ENCODE results near the gene ALG9. TPM values are rescaled to one million over a fixed set of nuclear protein-coding genes. Genes with fewer than 3 reads are reported as not detected.
"Not testable (repeated sequence)": the region's sequence is repeated elsewhere in the genome, so short reads cannot be mapped to it uniquely, and the experiment has no call there.

The ALG9 gene
- total and polyA plus RNA-seq, 3 experiments from 2014 or later = 16.7 to 38.0 (median 37.4) TPM

DNA sequence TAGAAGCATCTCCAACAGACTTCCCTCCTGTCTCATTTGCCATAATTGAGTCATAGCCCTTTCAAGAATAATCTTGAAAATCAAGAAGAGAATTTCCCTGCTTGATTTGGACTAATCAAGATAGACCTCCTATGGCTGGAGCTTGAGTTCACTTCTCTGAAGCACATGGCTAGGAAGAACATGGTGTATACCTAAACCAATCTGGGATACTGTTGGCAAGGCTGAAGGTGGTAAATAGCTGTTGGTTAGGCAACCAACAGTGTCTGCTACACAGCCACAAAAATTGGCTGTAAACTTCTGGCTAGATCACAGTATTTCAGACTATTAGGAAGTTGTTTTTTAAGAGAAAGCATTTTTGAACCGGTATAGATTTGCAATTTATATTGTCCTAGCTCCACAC is 35.3 kb upstream of the ALG9 start:
- ChIA-PET CTCF (no interaction called here), POLR2A (no interaction called here)
- Histone ChIP-seq H3K4me3 (ENCODE audit: low read length) (no peak overlapping the region), H3K36me3 (ENCODE audit: insufficient read depth, low read length) (no peaks in the 10 kb centered on the region), H3K27ac (ENCODE audit: low read depth, low read length) (no peak overlapping the region), H3K27me3 (ENCODE audit: insufficient read depth, low read length, poor library complexity, severe bottlenecking) (peaks cover under 1% of the 10 kb centered on the region), H3K4me1 (ENCODE audit: insufficient read depth, low read length) (no peaks in the 10 kb centered on the region), H3K9me3 (ENCODE audit: low read length) (no peaks in the 10 kb centered on the region)
- Mint-ChIP-seq H3K4me3 (no peak overlapping the region), H3K27ac (no peak overlapping the region), H3K36me3 (peaks cover 0 to 17% (median 5%) of the 10 kb centered on the region in 3 donors), H3K9me3 (peaks cover 0 to 5% (median 0%) of the 10 kb centered on the region in 5 donors), H3K4me1 (no peaks in the 10 kb centered on the region), H3K27me3 (peaks cover 22 to 32% of the 10 kb centered on the region in 2 donors)
- DNase-seq = no peak

DNA sequence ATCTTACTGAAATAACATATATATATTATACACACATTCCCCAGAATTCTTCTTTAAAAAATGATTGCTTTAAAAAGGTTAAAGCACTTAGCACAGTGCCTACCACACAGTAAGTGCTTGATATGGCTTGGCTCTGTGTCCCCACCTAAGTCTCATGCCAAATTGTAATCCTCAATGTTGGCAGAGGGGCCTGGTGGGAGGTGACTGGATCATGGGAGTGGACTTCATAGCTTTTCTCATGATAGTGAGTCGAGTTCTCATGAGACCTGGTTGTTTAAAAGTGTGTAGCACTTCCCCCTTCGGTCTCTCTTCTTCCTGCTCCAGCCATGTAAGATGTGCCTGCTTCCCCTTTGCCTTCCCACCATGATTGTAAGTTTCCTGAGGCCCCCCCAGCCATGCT is 34.0 kb upstream of the ALG9 start:
- H3K27me3 ChIP-seq (ENCODE audit: insufficient read depth, low read length, poor library complexity, severe bottlenecking) = no peaks in the 10 kb centered on the region
- no peak overlapping the region for H3K4me3 Mint-ChIP-seq
- CTCF ChIA-PET = interaction anchor here (0.6 kb wide), 1 partner anchor 1289 kb away, joined by 3 read pairs; no protein-coding TSS in a partner anchor
- H3K27ac Mint-ChIP-seq = no peak overlapping the region
- H3K9me3 Mint-ChIP-seq = peaks cover 0 to 5% (median 0%) of the 10 kb centered on the region in 5 donors
- H3K27me3 Mint-ChIP-seq = peaks cover 13 to 29% of the 10 kb centered on the region in 2 donors
- no peak overlapping the region for H3K27ac ChIP-seq (ENCODE audit: low read depth, low read length)
- H3K9me3 ChIP-seq (ENCODE audit: low read length) = no peaks in the 10 kb centered on the region
- no peaks in the 10 kb centered on the region for H3K36me3 ChIP-seq (ENCODE audit: insufficient read depth, low read length)
- no peak overlapping the region for H3K4me3 ChIP-seq (ENCODE audit: low read length)
- peaks cover 0 to 17% (median 5%) of the 10 kb centered on the region in 3 donors for H3K36me3 Mint-ChIP-seq
- H3K4me1 Mint-ChIP-seq = no peaks in the 10 kb centered on the region
- POLR2A ChIA-PET = no interaction called here
- DNase-seq = no peak
- H3K4me1 ChIP-seq (ENCODE audit: insufficient read depth, low read length) = no peaks in the 10 kb centered on the region

DNA sequence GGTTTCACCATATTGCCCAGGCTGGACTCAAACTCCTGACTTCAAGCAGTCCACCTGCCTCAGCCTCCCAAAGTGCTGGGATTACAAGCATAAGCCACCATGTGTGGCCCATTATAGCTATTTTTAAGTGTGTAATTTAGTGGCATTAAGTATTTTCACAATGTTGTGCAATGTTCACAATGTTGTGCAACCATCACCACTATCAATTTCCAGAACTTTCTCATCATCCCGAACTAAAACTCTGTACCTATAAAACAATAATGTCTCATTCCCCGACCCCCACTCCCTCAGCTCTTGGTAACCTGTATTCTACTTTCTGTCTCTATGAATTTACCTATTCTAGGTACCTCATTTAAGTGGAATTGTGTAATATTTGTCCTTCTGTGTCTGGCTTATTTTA is 15.5 kb upstream of the ALG9 start:
- Histone ChIP-seq H3K27ac (ENCODE audit: low read depth, low read length) (no peak overlapping the region), H3K9me3 (ENCODE audit: low read length) (no peaks in the 10 kb centered on the region), H3K27me3 (ENCODE audit: insufficient read depth, low read length, poor library complexity, severe bottlenecking) (no peaks in the 10 kb centered on the region), H3K36me3 (ENCODE audit: insufficient read depth, low read length) (no peaks in the 10 kb centered on the region), H3K4me1 (ENCODE audit: insufficient read depth, low read length) (no peaks in the 10 kb centered on the region), H3K4me3 (ENCODE audit: low read length) (no peak overlapping the region)
- POLR2A ChIA-PET = interaction anchor here (0.6 kb wide), 1 partner anchor 12 kb away, joined by 6 read pairs; no protein-coding TSS in a partner anchor
- Mint-ChIP-seq H3K27me3 (no peaks in the 10 kb centered on the region), H3K4me3 (no peak overlapping the region), H3K9me3 (no peaks in the 10 kb centered on the region), H3K27ac (no peak overlapping the region), H3K36me3 (peaks cover 3 to 17% (median 5%) of the 10 kb centered on the region in 3 donors), H3K4me1 (no peaks in the 10 kb centered on the region)
- CTCF ChIA-PET = no interaction called here
- no peak for DNase-seq

DNA sequence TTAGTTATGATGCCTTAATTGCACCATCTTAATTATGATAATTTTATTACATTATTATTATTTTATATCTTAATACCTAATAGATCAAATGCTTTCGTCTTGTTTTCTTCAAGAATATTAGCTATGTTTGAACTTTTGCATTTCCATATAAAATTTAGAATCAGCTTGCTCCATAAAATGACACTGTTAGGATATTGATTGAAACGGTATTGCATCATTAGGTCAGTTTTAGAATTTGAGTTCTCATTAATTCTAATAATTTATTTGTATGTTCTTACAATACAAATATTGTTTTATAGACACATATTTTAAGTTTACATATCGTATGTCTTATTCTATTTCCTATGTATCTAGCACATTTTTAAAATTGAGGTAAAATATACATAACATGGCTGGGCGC is 14.7 kb upstream of the ALG9 start:
- no peak overlapping the region for H3K27ac ChIP-seq (ENCODE audit: low read depth, low read length)
- ChIA-PET POLR2A (no interaction called here), CTCF (no interaction called here)
- Mint-ChIP-seq H3K27me3 (no peaks in the 10 kb centered on the region), H3K27ac (no peak overlapping the region), H3K4me3 (no peak overlapping the region), H3K36me3 (peaks cover 3 to 17% (median 8%) of the 10 kb centered on the region in 3 donors), H3K9me3 (no peaks in the 10 kb centered on the region), H3K4me1 (no peaks in the 10 kb centered on the region)
- H3K4me1 ChIP-seq (ENCODE audit: insufficient read depth, low read length) = no peaks in the 10 kb centered on the region
- DNase-seq = no peak
- no peaks in the 10 kb centered on the region for H3K9me3 ChIP-seq (ENCODE audit: low read length)
- no peak overlapping the region for H3K4me3 ChIP-seq (ENCODE audit: low read length)
- no peaks in the 10 kb centered on the region for H3K27me3 ChIP-seq (ENCODE audit: insufficient read depth, low read length, poor library complexity, severe bottlenecking)
- no peaks in the 10 kb centered on the region for H3K36me3 ChIP-seq (ENCODE audit: insufficient read depth, low read length)

DNA sequence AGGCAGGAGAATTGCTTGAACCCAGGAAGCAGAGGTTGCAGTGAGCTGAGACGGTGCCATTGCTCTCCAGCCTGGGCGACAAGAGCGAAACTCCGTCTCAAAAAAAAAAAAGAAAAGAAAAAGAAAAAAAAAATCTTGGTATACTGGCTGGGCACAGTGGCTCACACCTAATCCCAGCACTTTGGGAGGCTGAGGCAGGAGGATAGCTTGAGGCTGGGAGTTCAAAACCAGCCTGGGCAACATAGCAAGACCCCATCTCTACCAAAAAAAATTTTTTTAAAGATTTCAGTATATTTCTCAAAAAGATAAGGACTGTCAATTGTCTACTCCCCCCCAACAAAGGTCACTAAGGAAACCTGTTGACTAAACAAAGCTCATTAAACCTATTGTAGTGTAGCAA is 13.7 kb upstream of the ALG9 start:
- H3K9me3 ChIP-seq (ENCODE audit: low read length); H3K4me3 ChIP-seq (ENCODE audit: low read length); H3K27me3 ChIP-seq (ENCODE audit: insufficient read depth, low read length, poor library complexity, severe bottlenecking); H3K27ac Mint-ChIP-seq; CTCF ChIA-PET; H3K4me1 Mint-ChIP-seq; POLR2A ChIA-PET; H3K4me3 Mint-ChIP-seq; H3K9me3 Mint-ChIP-seq; H3K27me3 Mint-ChIP-seq; H3K27ac ChIP-seq (ENCODE audit: low read depth, low read length); DNase-seq; H3K4me1 ChIP-seq (ENCODE audit: insufficient read depth, low read length); H3K36me3 ChIP-seq (ENCODE audit: insufficient read depth, low read length): not testable (repeated sequence)
- peaks cover 3 to 17% (median 8%) of the 10 kb centered on the region in 3 donors for H3K36me3 Mint-ChIP-seq

DNA sequence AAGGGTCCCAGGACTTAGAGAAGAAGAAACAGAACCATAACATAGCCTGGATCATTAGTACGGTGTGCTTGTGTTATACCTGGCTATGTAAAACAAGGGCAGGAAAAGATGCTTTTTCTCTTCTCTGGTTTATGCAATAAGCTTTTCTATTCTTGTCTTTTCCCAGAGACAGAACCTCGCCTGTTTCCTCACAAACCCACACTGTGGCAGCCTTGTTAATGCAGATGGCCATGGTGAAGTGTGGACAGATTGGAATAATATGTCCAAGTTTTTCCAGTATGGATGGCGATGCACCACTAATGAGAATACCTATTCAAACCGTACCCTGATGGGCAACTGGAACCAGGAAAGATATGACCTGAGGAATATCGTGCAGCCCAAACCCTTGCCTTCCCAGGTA is 10.8 kb upstream of the ALG9 start:
- no peak for DNase-seq
- no peak overlapping the region for H3K4me3 Mint-ChIP-seq
- H3K36me3 ChIP-seq (ENCODE audit: insufficient read depth, low read length) = no peaks in the 10 kb centered on the region
- ChIA-PET CTCF (interaction anchor here (0.6 to 1.8 kb wide), 4 partner anchors 17 to 100 kb away, joined by 3 to 7 read pairs (median 4); no protein-coding TSS in a partner anchor), POLR2A (interaction anchor here (1.4 kb wide), 2 partner anchors 11 to 45 kb away, joined by 3 to 5 read pairs; partner anchors contain the start of gene ALG9)
- H3K9me3 ChIP-seq (ENCODE audit: low read length) = no peaks in the 10 kb centered on the region
- H3K4me1 Mint-ChIP-seq = peaks cover 15 to 28% (median 17%) of the 10 kb centered on the region in 3 donors
- peaks cover 7 to 30% (median 8%) of the 10 kb centered on the region in 3 donors for H3K36me3 Mint-ChIP-seq
- H3K4me1 ChIP-seq (ENCODE audit: insufficient read depth, low read length) = peaks cover 18% of the 10 kb centered on the region
- no peak overlapping the region for H3K27ac ChIP-seq (ENCODE audit: low read depth, low read length)
- no peaks in the 10 kb centered on the region for H3K9me3 Mint-ChIP-seq
- no peaks in the 10 kb centered on the region for H3K27me3 ChIP-seq (ENCODE audit: insufficient read depth, low read length, poor library complexity, severe bottlenecking)
- H3K27ac Mint-ChIP-seq = no peak overlapping the region
- no peak overlapping the region for H3K4me3 ChIP-seq (ENCODE audit: low read length)
- no peaks in the 10 kb centered on the region for H3K27me3 Mint-ChIP-seq

DNA sequence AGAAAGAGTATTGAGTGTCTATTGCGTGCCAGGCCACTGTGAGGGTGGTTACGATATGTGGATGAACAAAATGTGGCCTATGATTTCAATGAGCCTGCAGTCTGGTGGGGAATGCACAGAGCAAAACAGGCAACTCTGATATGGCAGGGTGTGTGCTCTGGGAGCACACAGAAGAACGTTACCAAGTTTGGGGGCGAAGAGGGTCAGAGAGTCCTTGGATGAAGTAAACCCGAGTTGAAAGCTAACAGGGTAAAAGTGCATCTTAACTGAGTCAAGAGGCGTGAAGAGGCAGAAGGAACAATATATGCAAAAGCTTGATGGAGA is 8.2 kb upstream of the ALG9 start:
- H3K36me3 Mint-ChIP-seq = peaks cover 7 to 49% (median 11%) of the 10 kb centered on the region in 3 donors
- H3K9me3 ChIP-seq (ENCODE audit: low read length) = no peaks in the 10 kb centered on the region
- ChIA-PET CTCF (interaction anchor here (1.6 kb wide), 1 partner anchor 9 kb away, joined by 5 read pairs; the partner anchor contains the start of gene ALG9), POLR2A (interaction anchor here (1.4 to 1.5 kb wide), 2 partner anchors 8 to 47 kb away, joined by 7 to 11 read pairs; partner anchors contain the start of gene ALG9)
- H3K4me3 ChIP-seq (ENCODE audit: low read length) = peak overlapping the region; percentile 84
- H3K9me3 Mint-ChIP-seq = no peaks in the 10 kb centered on the region
- no peaks in the 10 kb centered on the region for H3K27me3 Mint-ChIP-seq
- H3K36me3 ChIP-seq (ENCODE audit: insufficient read depth, low read length) = no peaks in the 10 kb centered on the region
- no peaks in the 10 kb centered on the region for H3K27me3 ChIP-seq (ENCODE audit: insufficient read depth, low read length, poor library complexity, severe bottlenecking)
- no peak for DNase-seq
- H3K4me1 Mint-ChIP-seq = peaks cover 15 to 34% (median 17%) of the 10 kb centered on the region in 3 donors
- peak overlapping the region; percentile 100 for H3K27ac ChIP-seq (ENCODE audit: low read depth, low read length)
- H3K27ac Mint-ChIP-seq = peak overlapping the region; percentile 95 to 100 (median 100)
- H3K4me3 Mint-ChIP-seq = peak overlapping the region; percentile 88 to 98 (median 94)
- peaks cover 18% of the 10 kb centered on the region for H3K4me1 ChIP-seq (ENCODE audit: insufficient read depth, low read length)

DNA sequence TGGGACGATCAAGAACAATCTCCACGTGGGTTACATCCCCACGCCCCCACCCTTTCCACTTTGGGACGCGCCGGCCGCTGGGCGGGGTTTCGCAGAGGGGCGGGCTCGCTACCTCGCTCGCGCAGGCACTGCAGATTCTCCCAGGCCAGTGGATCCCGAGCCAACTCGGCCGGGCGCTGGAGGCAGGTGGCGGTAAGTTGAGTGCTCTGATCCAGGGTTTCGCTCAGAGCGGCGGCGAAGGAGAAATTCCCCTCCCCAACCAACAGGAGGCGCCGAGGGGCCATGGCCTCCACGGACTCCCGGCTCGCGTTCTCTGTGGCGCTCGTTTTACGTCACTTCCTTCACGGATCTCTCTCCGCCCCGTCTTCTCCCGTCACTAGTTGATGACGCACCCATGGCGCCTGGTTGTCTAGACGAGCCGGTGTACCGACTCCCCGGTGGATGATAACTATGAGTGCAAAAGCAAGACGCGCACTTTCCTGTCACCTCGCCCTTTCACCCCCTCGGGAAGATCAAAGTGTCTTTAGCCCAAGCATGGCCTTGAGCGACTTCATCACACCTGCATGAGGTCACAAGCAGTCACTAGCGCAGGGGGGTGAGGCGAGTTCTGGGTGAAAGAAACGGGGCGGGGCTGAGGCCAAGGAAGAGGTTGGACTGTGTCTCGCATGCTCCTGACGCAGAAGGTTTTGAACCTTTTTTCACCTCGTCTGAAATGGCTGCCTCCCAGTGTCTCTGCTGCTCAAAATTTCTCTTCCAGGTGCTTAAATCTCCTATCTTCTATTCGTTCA is 7.7 kb upstream of the ALG9 start, which contains the start of the genes CFAP68 and FDXACB1:
TSS of gene CFAP68 (plus strand) at position 693 of the 788 bp plus-strand sequence. CDS start at position 713, 20 bp downstream.
TSS of gene FDXACB1 (minus strand) at position 317 of the 788 bp plus-strand sequence. CDS start at position 284, 33 bp downstream.
- Mint-ChIP-seq H3K36me3 (peaks cover 7 to 49% (median 11%) of the 10 kb centered on the region in 3 donors), H3K27ac (peak within 1 kb of the TSS; percentile 95 to 100 (median 100)), H3K9me3 (no peaks in the 10 kb centered on the region), H3K4me3 (peak within 1 kb of the TSS; percentile 88 to 98 (median 94)), H3K4me1 (peaks cover 15 to 34% (median 17%) of the 10 kb centered on the region in 3 donors), H3K27me3 (no peaks in the 10 kb centered on the region)
- POLR2A ChIA-PET = interaction anchor here (1.1 to 1.5 kb wide), 3 partner anchors 8 to 48 kb away, joined by 7 to 11 read pairs (median 8); partner anchors contain the start of gene ALG9
- H3K4me3 ChIP-seq (ENCODE audit: low read length) = peak within 1 kb of the TSS; percentile 84
- H3K27me3 ChIP-seq (ENCODE audit: insufficient read depth, low read length, poor library complexity, severe bottlenecking) = no peaks in the 10 kb centered on the region
- peak; percentile 90 to 99 (median 97) for DNase-seq
- no peaks in the 10 kb centered on the region for H3K9me3 ChIP-seq (ENCODE audit: low read length)
- H3K4me1 ChIP-seq (ENCODE audit: insufficient read depth, low read length) = peaks cover 18% of the 10 kb centered on the region
- peak within 1 kb of the TSS; percentile 100 for H3K27ac ChIP-seq (ENCODE audit: low read depth, low read length)
- CTCF ChIA-PET = interaction anchor here (0.9 to 1.9 kb wide), 6 partner anchors 8 to 208 kb away, joined by 3 to 8 read pairs (median 4); partner anchors contain the start of genes ALG9, SDHD and TIMM8B
- H3K36me3 ChIP-seq (ENCODE audit: insufficient read depth, low read length) = no peaks in the 10 kb centered on the region
